ENCODE results near the gene PROP1.
"Not testable (repeated sequence)": the region's sequence is repeated elsewhere in the genome, so short reads cannot be mapped to it uniquely, and the experiment has no call there.

The PROP1 gene

GRCh38 chr5:177963966-177964365, 32.1 kb downstream of the PROP1 start:
- Histone ChIP-seq H4K20me1 (ENCODE audit: insufficient read depth, low read length) (no peaks in the 10 kb centered on the region), H3K4me2 (ENCODE audit: insufficient read depth, low read length) (no peak overlapping the region), H3K9me3 (ENCODE audit: insufficient read depth, low read length, severe bottlenecking) (peaks cover 4% of the 10 kb centered on the region), H3K4me1 (ENCODE audit: insufficient read depth, low read length) (no peaks in the 10 kb centered on the region), H3K27me3 (ENCODE audit: insufficient read depth, low read length, poor library complexity) (no peaks in the 10 kb centered on the region), H3K79me2 (ENCODE audit: insufficient read depth, low read length) (no peaks in the 10 kb centered on the region), H3K4me3 (ENCODE audit: low read depth in 1 of 2, low read length in 2 of 2) (no peak overlapping the region), H3K9ac (ENCODE audit: low read depth, low read length) (no peak overlapping the region), H3K27ac (ENCODE audit: low read length) (no peak overlapping the region), H3K36me3 (ENCODE audit: insufficient read depth, low read length) (no peaks in the 10 kb centered on the region), H2AFZ (ENCODE audit: low read depth, low read length) (no peak overlapping the region)
- no peak for DNase-seq
- TF ChIP-seq CTCF (IDR thresholded peaks at IDR 0.05; ENCODE audit: borderline replicate concordance, extremely low read depth, low read length, poor library complexity, severe bottlenecking) (no peak), EZH2 (IDR thresholded peaks at IDR 0.05; ENCODE audit: borderline replicate concordance, low read depth, low read length, severe bottlenecking) (no peak)
- no peak for ATAC-seq (ENCODE audit: insufficient read depth, low read depth)

GRCh38 chr5:177959315-177959714, 36.7 kb downstream of the PROP1 start:
- H3K4me3 ChIP-seq (ENCODE audit: low read depth in 1 of 2, low read length in 2 of 2), result no peak overlapping the region
- no peaks in the 10 kb centered on the region for H4K20me1 ChIP-seq (ENCODE audit: insufficient read depth, low read length)
- no peaks in the 10 kb centered on the region for H3K4me1 ChIP-seq (ENCODE audit: insufficient read depth, low read length)
- no peak overlapping the region for H3K4me2 ChIP-seq (ENCODE audit: insufficient read depth, low read length)
- H3K9ac ChIP-seq (ENCODE audit: low read depth, low read length), result no peak overlapping the region
- no peaks in the 10 kb centered on the region for H3K36me3 ChIP-seq (ENCODE audit: insufficient read depth, low read length)
- no peaks in the 10 kb centered on the region for H3K79me2 ChIP-seq (ENCODE audit: insufficient read depth, low read length)
- TF ChIP-seq CTCF (IDR thresholded peaks at IDR 0.05; ENCODE audit: borderline replicate concordance, extremely low read depth, low read length, poor library complexity, severe bottlenecking), result no peak
- peaks cover 4% of the 10 kb centered on the region for H3K9me3 ChIP-seq (ENCODE audit: insufficient read depth, low read length, severe bottlenecking)
- H3K27ac ChIP-seq (ENCODE audit: low read length), result no peak overlapping the region
- no peak overlapping the region for H2AFZ ChIP-seq (ENCODE audit: low read depth, low read length)
- H3K27me3 ChIP-seq (ENCODE audit: insufficient read depth, low read length, poor library complexity), result no peaks in the 10 kb centered on the region
- no peak for ATAC-seq (ENCODE audit: insufficient read depth, low read depth)
- no peak for DNase-seq

- Histone ChIP-seq H3K36me3 (ENCODE audit: insufficient read depth, low read length) (no peaks in the 10 kb centered on the region), H3K27ac (ENCODE audit: low read length) (no peak overlapping the region), H4K20me1 (ENCODE audit: insufficient read depth, low read length) (no peaks in the 10 kb centered on the region), H3K79me2 (ENCODE audit: insufficient read depth, low read length) (no peaks in the 10 kb centered on the region), H2AFZ (ENCODE audit: low read depth, low read length) (no peak overlapping the region), H3K9ac (ENCODE audit: low read depth, low read length) (no peak overlapping the region), H3K27me3 (ENCODE audit: insufficient read depth, low read length, poor library complexity) (no peaks in the 10 kb centered on the region), H3K4me2 (ENCODE audit: insufficient read depth, low read length) (no peak overlapping the region), H3K9me3 (ENCODE audit: insufficient read depth, low read length, severe bottlenecking) (peaks cover 4% of the 10 kb centered on the region), H3K4me3 (ENCODE audit: low read depth in 1 of 2, low read length in 2 of 2) (no peak overlapping the region), H3K4me1 (ENCODE audit: insufficient read depth, low read length) (no peaks in the 10 kb centered on the region)
- ATAC-seq (ENCODE audit: insufficient read depth, low read depth) (no peak), DNase-seq (no peak)
- TF ChIP-seq EZH2 (IDR thresholded peaks at IDR 0.05; ENCODE audit: borderline replicate concordance, low read depth, low read length, severe bottlenecking) (no peak), CTCF (IDR thresholded peaks at IDR 0.05; ENCODE audit: borderline replicate concordance, extremely low read depth, low read length, poor library complexity, severe bottlenecking) (no peak)
Observed at GRCh38 chr5:177958696-177959095, 37.3 kb downstream of the PROP1 start.

- no peak overlapping the region for H3K4me3 ChIP-seq (ENCODE audit: low read depth in 1 of 2, low read length in 2 of 2)
- no peak overlapping the region for H3K4me2 ChIP-seq (ENCODE audit: insufficient read depth, low read length)
- H3K27ac ChIP-seq (ENCODE audit: low read length), result no peak overlapping the region
- no peak overlapping the region for H3K9ac ChIP-seq (ENCODE audit: low read depth, low read length)
- no peaks in the 10 kb centered on the region for H3K36me3 ChIP-seq (ENCODE audit: insufficient read depth, low read length)
- no peaks in the 10 kb centered on the region for H4K20me1 ChIP-seq (ENCODE audit: insufficient read depth, low read length)
- DNase-seq (no peak), ATAC-seq (ENCODE audit: insufficient read depth, low read depth) (no peak)
- H3K27me3 ChIP-seq (ENCODE audit: insufficient read depth, low read length, poor library complexity), result no peaks in the 10 kb centered on the region
- no peaks in the 10 kb centered on the region for H3K79me2 ChIP-seq (ENCODE audit: insufficient read depth, low read length)
- no peak for TF ChIP-seq EZH2 (IDR thresholded peaks at IDR 0.05; ENCODE audit: borderline replicate concordance, low read depth, low read length, severe bottlenecking)
- no peak for TF ChIP-seq CTCF (IDR thresholded peaks at IDR 0.05; ENCODE audit: borderline replicate concordance, extremely low read depth, low read length, poor library complexity, severe bottlenecking)
- H3K9me3 ChIP-seq (ENCODE audit: insufficient read depth, low read length, severe bottlenecking), result peaks cover 4% of the 10 kb centered on the region
- H3K4me1 ChIP-seq (ENCODE audit: insufficient read depth, low read length), result no peaks in the 10 kb centered on the region
- no peak overlapping the region for H2AFZ ChIP-seq (ENCODE audit: low read depth, low read length)
Observed at GRCh38 chr5:177957241-177957640, 38.8 kb downstream of the PROP1 start.

- not testable (repeated sequence) for H3K79me2 ChIP-seq (ENCODE audit: insufficient read depth, low read length); H3K9ac ChIP-seq (ENCODE audit: low read depth, low read length); H4K20me1 ChIP-seq (ENCODE audit: insufficient read depth, low read length); H3K27me3 ChIP-seq (ENCODE audit: insufficient read depth, low read length, poor library complexity); H3K4me3 ChIP-seq (ENCODE audit: low read depth in 1 of 2, low read length in 2 of 2); H3K27ac ChIP-seq (ENCODE audit: low read length); H3K36me3 ChIP-seq (ENCODE audit: insufficient read depth, low read length); H3K9me3 ChIP-seq (ENCODE audit: insufficient read depth, low read length, severe bottlenecking); H2AFZ ChIP-seq (ENCODE audit: low read depth, low read length); H3K4me2 ChIP-seq (ENCODE audit: insufficient read depth, low read length); ATAC-seq (ENCODE audit: insufficient read depth, low read depth); H3K4me1 ChIP-seq (ENCODE audit: insufficient read depth, low read length); DNase-seq
Observed at GRCh38 chr5:177953101-177953500, 42.9 kb downstream of the PROP1 start.

Data from DND-41 (cell line).